A673 (cell line): ENCODE data around the gene CAPZB. TPM values are rescaled to one million over a fixed set of nuclear protein-coding genes. Genes with fewer than 3 reads are reported as not detected.

Experiments used
- BruUV-seq: library from RNA; stranded (reverse); fragments of 400-500 nt; replicated peaks from 2 replicates; lab custom pipeline; 2021; lab: Mats Ljungman, UMichigan
- CTCF ChIA-PET: fragments of 300-600 bp; sonication (Branson Sonifier 250); formaldehyde crosslinking; loops from one replicate; lab custom pipeline; 2022; ENCODE audit warnings: antibody characterized with exemption; lab: Charles Lee
- POLR2A ChIA-PET: fragments of 300-600 bp; sonication (Branson Sonifier 250); formaldehyde crosslinking; loops from one replicate; lab custom pipeline; 2022; ENCODE audit warnings: antibody characterized with exemption; ENCODE audit not compliant: low non-redundant PET; lab: Charles Lee
- DNase-seq: peaks from one replicate; pipeline ENCODE4 v3.0.0-alpha.2; 2015; ENCODE audit warnings: low spot score
- H3K27ac ChIP-seq: fragments of 200-600 bp; sonication (generic); 2 replicates; pipeline ENCODE4 v1.5.1; 2016; ENCODE audit warnings: mixed run types, low read depth, mild to moderate bottlenecking, mixed read lengths, antibody characterized with exemption, low read length; ENCODE audit not compliant: poor library complexity, severe bottlenecking
- H3K27me3 ChIP-seq: fragments of 200-600 bp; sonication (generic); replicated peaks from 2 replicates; pipeline ENCODE4 v1.6.1; 2017; ENCODE audit warnings: mixed run types, low read depth, mild to moderate bottlenecking, mixed read lengths, antibody characterized with exemption, low read length; ENCODE audit not compliant: insufficient read depth, poor library complexity
- H3K36me3 ChIP-seq: fragments of 200-600 bp; sonication (generic); 2 replicates; pipeline ENCODE4 v1.6.1; 2016; ENCODE audit warnings: mixed run types, mild to moderate bottlenecking, mixed read lengths, antibody characterized with exemption, low read length; ENCODE audit not compliant: insufficient read depth, poor library complexity, severe bottlenecking
- H3K4me1 ChIP-seq: fragments of 200-600 bp; sonication (generic); 2 replicates; pipeline ENCODE4 v1.6.1; 2017; ENCODE audit warnings: mixed run types, mild to moderate bottlenecking, mixed read lengths, antibody characterized with exemption, low read length; ENCODE audit not compliant: insufficient read depth, poor library complexity, severe bottlenecking
- H3K4me3 ChIP-seq: fragments of 200-600 bp; sonication (generic); 2 replicates; pipeline ENCODE4 v1.5.1; 2016; ENCODE audit warnings: low read depth, mixed run types, mild to moderate bottlenecking, mixed read lengths, low read length; ENCODE audit not compliant: poor library complexity, severe bottlenecking
- H3K9me3 ChIP-seq: fragments of 200-600 bp; sonication (generic); 2 replicates; pipeline ENCODE4 v1.6.1; 2016; ENCODE audit warnings: mixed run types, low read depth, mild to moderate bottlenecking, mixed read lengths, antibody characterized with exemption, low read length; ENCODE audit not compliant: poor library complexity, severe bottlenecking
- CTCF ChIP-seq: fragments of 300-800, 200-600 bp; sonication (generic); conservative IDR thresholded peaks from 2 replicates; pipeline ENCODE4 v1.5.1; 2017; ENCODE audit warnings: low read depth, mild to moderate bottlenecking, antibody characterized with exemption, low read length, moderate library complexity, mixed read lengths
- EZH2 ChIP-seq: fragments of 200-600 bp; sonication (generic); IDR thresholded peaks from 2 replicates; pipeline ENCODE4 v1.6.1; 2017; ENCODE audit warnings: borderline replicate concordance, low read depth, mild to moderate bottlenecking, mixed read lengths, antibody characterized with exemption, low read length; ENCODE audit not compliant: poor library complexity, severe bottlenecking
- intact Hi-C: fragments of 100-400 bp; cut with micrococcal nuclease; formaldehyde crosslinking; loops from one replicate; pipeline ENCODE4 v1.10.0; 2022; ENCODE audit not compliant: unreplicated experiment
- total RNA-seq: library from RNA; stranded (reverse); gene quantifications from 2 replicates; pipeline ENCODE4 v1.2.3, GENCODE V29; 2021

The CAPZB gene
- total RNA-seq, 1 experiment from 2014 or later = 214 TPM

GRCh38 chr1:19343617-19344350 is 141.6 kb downstream of the CAPZB start:
- Histone ChIP-seq H3K4me3 (no peak overlapping the region), H3K27me3 (no peaks in the 10 kb centered on the region), H3K27ac (no peak overlapping the region), H3K9me3 (no peaks in the 10 kb centered on the region), H3K4me1 (no peaks in the 10 kb centered on the region), H3K36me3 (peaks cover 13% of the 10 kb centered on the region)
- no TSS peak for BruUV-seq
- TF ChIP-seq EZH2 (no peak), CTCF (no peak)
- intact Hi-C loops = loop anchor here (1.0 kb wide), 1 partner anchor 309 kb away; no protein-coding TSS in a partner anchor
- DNase-seq = no peak
- CTCF ChIA-PET = interaction anchor here (0.6 kb wide), 1 partner anchor 296 kb away, joined by 4 read pairs; no protein-coding TSS in a partner anchor
- POLR2A ChIA-PET = no interaction called here

- no peaks in the 10 kb centered on the region for H3K9me3 ChIP-seq
- no peaks in the 10 kb centered on the region for H3K27me3 ChIP-seq
- CTCF ChIA-PET = interaction anchor here (0.6 kb wide), 1 partner anchor 295 kb away, joined by 4 read pairs; no protein-coding TSS in a partner anchor
- DNase-seq = no peak
- H3K4me3 ChIP-seq = no peak overlapping the region
- no peak overlapping the region for H3K27ac ChIP-seq
- TF ChIP-seq EZH2 (no peak), CTCF (no peak)
- no TSS peak for BruUV-seq
- H3K36me3 ChIP-seq = peaks cover 9% of the 10 kb centered on the region
- intact Hi-C loops = no loop called here
- H3K4me1 ChIP-seq = no peaks in the 10 kb centered on the region
- POLR2A ChIA-PET = no interaction called here
Observed at GRCh38 chr1:19342894-19343616, 142.3 kb downstream of the CAPZB start.

- DNase-seq = no peak
- POLR2A ChIA-PET = no interaction called here
- H3K27me3 ChIP-seq = no peaks in the 10 kb centered on the region
- BruUV-seq = no TSS peak
- H3K36me3 ChIP-seq = peaks cover 7% of the 10 kb centered on the region
- CTCF ChIA-PET = no interaction called here
- intact Hi-C loops = no loop called here
- no peak overlapping the region for H3K27ac ChIP-seq
- no peaks in the 10 kb centered on the region for H3K9me3 ChIP-seq
- no peaks in the 10 kb centered on the region for H3K4me1 ChIP-seq
- TF ChIP-seq CTCF (no peak), EZH2 (no peak)
- no peak overlapping the region for H3K4me3 ChIP-seq
Observed at GRCh38 chr1:19342062-19342750, 143.1 kb downstream of the CAPZB start.
